Left renal cortex interstitium (tissue), 4 donors: Measurements from ENCODE around the gene FRAT2. TPM values are rescaled to one million over a fixed set of nuclear protein-coding genes. Genes with fewer than 3 reads are reported as not detected.

Experiments used
- DNase-seq, 4 donors: peaks; one replicate each; pipeline ENCODE4 v3.0.0-alpha.2; 2013; ENCODE audit warnings: low read depth in 4 of 4, low spot score in 2 of 4, missing footprints in 1 of 4
- polyA plus RNA-seq, 4 donors: library from polyadenylated mRNA; unstranded; fragments of 120-200 nt; gene quantifications; one replicate each; pipeline ENCODE4 v1.2.1, GENCODE V29; 2013; ENCODE audit not compliant: insufficient read length in 4 of 4

Gene FRAT2, protein sequence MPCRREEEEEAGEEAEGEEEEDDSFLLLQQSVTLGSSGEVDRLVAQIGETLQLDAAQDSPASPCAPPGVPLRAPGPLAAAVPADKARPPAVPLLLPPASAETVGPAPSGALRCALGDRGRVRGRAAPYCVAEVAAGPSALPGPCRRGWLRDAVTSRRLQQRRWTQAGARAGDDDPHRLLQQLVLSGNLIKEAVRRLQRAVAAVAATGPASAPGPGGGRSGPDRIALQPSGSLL
- 10 to 100 TPM; 11.0 to 15.7 (median 12.7) TPM for polyA plus RNA-seq

DNA sequence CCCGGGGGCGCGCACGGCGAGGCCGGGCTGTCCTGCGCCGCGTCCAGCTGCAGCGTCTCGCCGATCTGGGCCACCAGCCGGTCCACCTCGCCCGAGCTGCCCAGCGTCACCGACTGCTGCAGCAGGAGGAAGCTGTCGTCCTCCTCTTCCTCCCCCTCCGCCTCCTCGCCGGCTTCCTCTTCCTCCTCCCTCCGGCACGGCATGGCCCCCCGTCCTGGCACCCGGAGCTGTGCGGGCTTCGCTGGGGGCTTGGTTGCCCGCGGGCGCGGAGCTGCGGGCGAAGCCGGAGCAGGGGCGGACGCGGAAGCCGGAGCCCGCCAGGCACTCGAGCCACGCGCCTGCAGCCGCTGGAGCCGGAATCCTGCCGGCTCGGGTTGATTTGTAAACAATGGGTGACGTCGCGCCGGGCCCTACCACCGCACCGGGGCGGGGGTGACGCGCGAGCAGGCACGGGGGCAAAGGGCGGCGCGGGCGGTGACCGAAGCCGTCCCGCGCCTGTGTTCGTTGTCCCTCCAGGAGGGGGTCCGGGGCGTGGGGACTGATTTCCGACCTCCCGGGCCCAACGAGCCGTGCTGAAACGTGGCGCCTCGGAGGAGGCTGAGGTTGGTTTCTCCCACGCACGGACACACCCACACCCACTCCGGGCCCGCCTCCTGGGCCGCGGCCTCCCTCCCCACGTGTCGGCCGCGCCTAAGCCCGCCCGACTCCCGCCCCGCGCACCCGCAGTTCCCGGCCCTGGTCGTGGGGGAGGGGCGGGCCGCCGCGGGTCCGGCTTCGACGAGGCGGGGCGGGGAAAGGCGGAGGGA lies at the start of gene FRAT2:
FRAT2 (minus strand) TSS at position 360 of the 806 bp plus-strand sequence; CDS start at position 203, 157 bp downstream.
- DNase-seq, result peak in 3 of 4 donors; percentile 82 to 89 (median 83)

GRCh38 chr10:97384156-97384555 lies 49.6 kb upstream of the FRAT2 start:
- no peak for DNase-seq

- DNase-seq, result no peak
These were observed 48.6 kb upstream of the FRAT2 start for GRCh38 chr10:97383159-97383558.

- DNase-seq, result no peak
These were observed 47.1 kb upstream of the FRAT2 start for GRCh38 chr10:97381626-97382025.

DNA sequence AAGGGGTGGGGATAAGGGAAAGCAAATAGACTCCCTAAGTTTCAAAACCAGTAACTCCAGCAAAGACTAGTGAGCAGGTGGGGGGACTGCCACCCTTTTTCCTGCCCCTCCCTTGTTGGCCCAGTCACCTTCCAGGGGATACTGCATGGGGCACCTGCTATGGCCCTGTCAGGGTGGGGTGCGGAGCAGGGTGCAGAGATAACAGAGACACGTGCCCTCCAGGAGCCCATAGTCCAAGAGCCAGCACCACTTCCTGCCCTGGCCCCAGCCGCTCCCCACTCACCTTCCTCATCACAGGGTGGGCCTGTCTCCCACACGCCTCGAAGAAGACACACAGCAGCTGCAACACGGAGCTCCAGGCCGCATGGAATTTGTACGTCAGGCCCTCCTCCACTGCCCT lies 46.0 kb upstream of the FRAT2 start:
- no peak for DNase-seq

GRCh38 chr10:97378933-97379921 lies 44.7 kb upstream of the FRAT2 start:
- DNase-seq, result no peak

- no peak for DNase-seq
These were observed 41.9 kb upstream of the FRAT2 start for GRCh38 chr10:97376413-97376812.

DNA sequence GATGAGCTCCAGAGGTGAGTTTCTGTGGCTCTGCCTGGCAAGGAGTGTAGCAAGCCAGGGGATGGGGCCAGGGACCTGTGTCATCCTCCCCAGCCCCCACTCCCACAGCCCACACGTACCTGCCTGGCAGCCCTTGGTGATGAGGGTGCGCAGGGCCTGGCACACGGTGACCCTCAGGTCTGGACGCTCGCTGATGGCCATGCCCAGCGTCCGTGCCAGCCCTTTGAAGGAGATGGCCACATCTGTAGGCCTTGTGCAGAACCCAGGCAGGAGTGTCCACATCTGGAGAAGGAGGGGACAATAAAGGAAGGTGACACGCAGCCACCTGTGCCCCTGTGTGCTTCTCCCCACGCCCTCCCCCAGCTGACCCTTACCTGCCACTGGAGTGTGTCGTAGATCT lies 38.9 kb upstream of the FRAT2 start:
- DNase-seq, result no peak

GRCh38 chr10:97372233-97372875 lies 37.8 kb upstream of the FRAT2 start:
- no peak for DNase-seq

GRCh38 chr10:97371696-97372095 lies 37.2 kb upstream of the FRAT2 start:
- no peak for DNase-seq

GRCh38 chr10:97367126-97367649 lies 32.7 kb upstream of the FRAT2 start:
- no peak for DNase-seq

GRCh38 chr10:97366572-97366971 lies 32.0 kb upstream of the FRAT2 start:
- DNase-seq, result no peak

DNA sequence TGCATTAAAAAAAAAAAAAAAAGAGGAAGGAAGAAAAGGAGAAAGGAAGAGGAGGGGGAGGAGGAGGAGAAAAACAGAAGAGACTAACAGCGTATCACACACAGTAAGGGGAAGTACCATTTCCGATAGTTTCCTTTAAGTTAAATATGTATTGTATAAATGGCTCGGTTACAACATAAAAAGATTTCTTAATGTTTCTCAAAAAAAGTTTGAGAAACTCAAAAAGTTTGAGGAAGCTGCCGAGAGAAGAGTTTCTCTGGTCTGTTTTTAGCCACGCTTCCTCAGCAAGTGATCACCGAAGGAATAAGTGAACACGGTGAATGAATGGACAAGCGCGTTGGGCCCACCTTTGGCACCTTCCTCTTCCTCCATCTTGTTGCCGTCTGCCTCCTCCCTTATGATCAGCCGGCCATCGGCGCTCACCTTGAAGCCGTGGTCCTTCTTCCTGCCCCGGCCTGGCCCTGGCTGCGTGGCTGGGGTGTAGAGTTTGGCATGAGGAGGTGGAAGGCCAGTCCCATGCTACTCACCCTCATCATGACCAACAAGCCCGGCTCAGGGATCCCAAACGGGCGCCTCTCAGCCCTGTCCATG lies 31.3 kb upstream of the FRAT2 start:
- no peak for DNase-seq

GRCh38 chr10:97363071-97363470 lies 28.5 kb upstream of the FRAT2 start:
- DNase-seq, result no peak

DNA sequence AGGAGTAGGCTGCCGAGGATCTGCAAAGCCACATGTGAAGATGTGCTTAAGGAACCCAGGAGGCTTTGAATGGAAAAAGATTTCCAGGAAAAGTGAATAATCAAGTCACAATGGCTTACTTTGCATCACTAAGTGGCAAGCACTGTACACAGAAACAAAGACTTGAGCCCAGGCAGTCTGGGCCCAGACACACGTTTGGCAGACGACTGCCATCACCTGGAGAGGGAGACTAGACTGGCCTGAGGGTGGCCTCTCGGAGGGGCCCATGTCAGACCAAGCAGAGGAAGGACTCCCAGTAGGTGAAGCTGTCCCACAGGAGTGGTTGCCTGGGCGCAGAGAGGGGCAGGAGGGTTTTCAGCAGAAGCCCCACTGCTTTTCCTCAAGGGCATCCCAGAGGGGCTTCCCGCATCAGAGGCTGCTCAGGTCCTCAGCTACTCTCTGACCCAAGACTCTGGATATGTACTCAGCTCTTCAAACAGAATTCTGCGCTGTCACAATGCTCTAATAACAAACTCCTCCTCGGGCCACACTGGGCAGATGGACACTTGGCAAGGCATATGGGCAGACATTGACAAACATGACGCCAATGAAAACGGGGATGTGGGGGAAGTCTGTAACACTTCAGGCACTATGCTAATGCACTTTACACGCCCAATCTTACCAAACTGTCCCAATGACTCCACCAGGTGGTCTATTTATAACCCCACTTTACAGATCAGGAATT lies 27.9 kb upstream of the FRAT2 start:
- DNase-seq, result no peak

DNA sequence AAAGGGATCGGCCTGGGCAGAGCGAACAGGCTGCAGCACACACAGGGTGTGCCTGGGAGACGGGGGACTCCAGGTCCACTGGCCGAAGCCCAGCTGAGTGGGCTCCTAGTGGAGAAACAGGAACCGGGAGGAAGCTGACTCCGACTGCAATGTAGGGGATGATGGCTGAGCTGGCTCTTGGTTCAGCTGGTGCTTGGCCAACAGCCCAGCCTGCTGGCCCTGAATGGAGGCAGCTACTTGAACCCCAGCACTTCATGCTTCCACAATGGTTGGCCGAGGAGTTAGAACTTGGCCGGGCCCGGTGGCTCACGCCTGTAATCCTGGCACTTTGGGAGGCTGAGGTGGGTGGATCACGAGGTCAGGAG lies 27.0 kb upstream of the FRAT2 start:
- no peak for DNase-seq

- no peak for DNase-seq
These were observed 26.4 kb upstream of the FRAT2 start for GRCh38 chr10:97360705-97361536.

- no peak for DNase-seq
These were observed 24.3 kb upstream of the FRAT2 start for GRCh38 chr10:97358781-97359180.
